Measurements from ENCODE around the gene HIGD1A. TPM values are rescaled to one million over a fixed set of nuclear protein-coding genes. Genes with fewer than 3 reads are reported as not detected.

The HIGD1A gene
- polyA plus RNA-seq, 1 donor (not counting 4 experiments of a cell fraction or from before 2014, with no cell fraction given): 443 TPM

- Histone ChIP-seq H4K20me1 (ENCODE audit: control insufficient read depth, extremely low read depth, insufficient read depth, low read length) (no peaks in the 10 kb centered on the region), H3K27ac (ENCODE audit: control insufficient read depth, insufficient read depth, low read length) (no peak overlapping the region), H3K79me2 (ENCODE audit: control insufficient read depth, insufficient read depth, low read length) (no peaks in the 10 kb centered on the region), H3K9ac (ENCODE audit: control insufficient read depth, extremely low read depth, insufficient read depth, low read length) (no peak overlapping the region), H3K4me1 (ENCODE audit: control insufficient read depth, extremely low read depth, insufficient read depth, low read length) (peaks cover 9% of the 10 kb centered on the region), H3K4me2 (ENCODE audit: control insufficient read depth, extremely low read depth, insufficient read depth, low read depth, low read length) (no peak overlapping the region), H2AFZ (ENCODE audit: control insufficient read depth, low read length) (no peak overlapping the region), H3K4me3 (ENCODE audit: control insufficient read depth in 2 of 3, extremely low read depth in 1 of 3, insufficient read depth in 2 of 3, low read depth in 1 of 3, low read length in 3 of 3) (no peak overlapping the region), H3K27me3 (ENCODE audit: control insufficient read depth, extremely low read depth, insufficient read depth, low read length) (no peaks in the 10 kb centered on the region), H3K9me3 (ENCODE audit: control insufficient read depth, low read depth, low read length) (no peaks in the 10 kb centered on the region), H3K36me3 (ENCODE audit: control insufficient read depth in 2 of 2, extremely low read depth in 1 of 2, insufficient read depth in 2 of 2, low read length in 2 of 2) (no peaks in the 10 kb centered on the region), H3K9me1 (ENCODE audit: control insufficient read depth, extremely low read depth, insufficient read depth, low read length) (no peaks in the 10 kb centered on the region)
- no peak for DNase-seq (ENCODE audit: low read depth, low spot score)
- no peak for FAIRE-seq
- TF ChIP-seq EZH2 (IDR thresholded peaks at IDR 0.05; ENCODE audit: low read length): no peak
- TF ChIP-seq, protein P1, sequence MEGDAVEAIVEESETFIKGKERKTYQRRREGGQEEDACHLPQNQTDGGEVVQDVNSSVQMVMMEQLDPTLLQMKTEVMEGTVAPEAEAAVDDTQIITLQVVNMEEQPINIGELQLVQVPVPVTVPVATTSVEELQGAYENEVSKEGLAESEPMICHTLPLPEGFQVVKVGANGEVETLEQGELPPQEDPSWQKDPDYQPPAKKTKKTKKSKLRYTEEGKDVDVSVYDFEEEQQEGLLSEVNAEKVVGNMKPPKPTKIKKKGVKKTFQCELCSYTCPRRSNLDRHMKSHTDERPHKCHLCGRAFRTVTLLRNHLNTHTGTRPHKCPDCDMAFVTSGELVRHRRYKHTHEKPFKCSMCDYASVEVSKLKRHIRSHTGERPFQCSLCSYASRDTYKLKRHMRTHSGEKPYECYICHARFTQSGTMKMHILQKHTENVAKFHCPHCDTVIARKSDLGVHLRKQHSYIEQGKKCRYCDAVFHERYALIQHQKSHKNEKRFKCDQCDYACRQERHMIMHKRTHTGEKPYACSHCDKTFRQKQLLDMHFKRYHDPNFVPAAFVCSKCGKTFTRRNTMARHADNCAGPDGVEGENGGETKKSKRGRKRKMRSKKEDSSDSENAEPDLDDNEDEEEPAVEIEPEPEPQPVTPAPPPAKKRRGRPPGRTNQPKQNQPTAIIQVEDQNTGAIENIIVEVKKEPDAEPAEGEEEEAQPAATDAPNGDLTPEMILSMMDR (optimal IDR thresholded peaks at IDR 0.05 in 1 of 3, IDR thresholded peaks at IDR 0.05 in 1 of 3, conservative IDR thresholded peaks at IDR 0.05 in 1 of 3; ENCODE audit: extremely low read depth in 1 of 3, insufficient read depth in 2 of 3, low read length in 3 of 3): no peak
- dilution Hi-C loops (cut with MboI; ENCODE audit: extremely low pct_ligation_motif_present, low sequenced_read_pairs): no loop called here
Observed at GRCh38 chr3:42751609-42752008, 52.7 kb downstream of the HIGD1A start.

- Histone ChIP-seq H4K20me1 (ENCODE audit: control insufficient read depth, extremely low read depth, insufficient read depth, low read length) (no peaks in the 10 kb centered on the region), H3K9me1 (ENCODE audit: control insufficient read depth, extremely low read depth, insufficient read depth, low read length) (no peaks in the 10 kb centered on the region), H3K27me3 (ENCODE audit: control insufficient read depth, extremely low read depth, insufficient read depth, low read length) (no peaks in the 10 kb centered on the region), H2AFZ (ENCODE audit: control insufficient read depth, low read length) (no peak overlapping the region), H3K4me1 (ENCODE audit: control insufficient read depth, extremely low read depth, insufficient read depth, low read length) (peaks cover 9% of the 10 kb centered on the region), H3K27ac (ENCODE audit: control insufficient read depth, insufficient read depth, low read length) (no peak overlapping the region), H3K79me2 (ENCODE audit: control insufficient read depth, insufficient read depth, low read length) (no peaks in the 10 kb centered on the region), H3K4me2 (ENCODE audit: control insufficient read depth, extremely low read depth, insufficient read depth, low read depth, low read length) (no peak overlapping the region), H3K9ac (ENCODE audit: control insufficient read depth, extremely low read depth, insufficient read depth, low read length) (no peak overlapping the region), H3K4me3 (ENCODE audit: control insufficient read depth in 2 of 3, extremely low read depth in 1 of 3, insufficient read depth in 2 of 3, low read depth in 1 of 3, low read length in 3 of 3) (no peak overlapping the region), H3K36me3 (ENCODE audit: control insufficient read depth in 2 of 2, extremely low read depth in 1 of 2, insufficient read depth in 2 of 2, low read length in 2 of 2) (no peaks in the 10 kb centered on the region), H3K9me3 (ENCODE audit: control insufficient read depth, low read depth, low read length) (no peaks in the 10 kb centered on the region)
- DNase-seq (ENCODE audit: low read depth, low spot score) (no peak), FAIRE-seq (no peak)
- dilution Hi-C loops (cut with MboI; ENCODE audit: extremely low pct_ligation_motif_present, low sequenced_read_pairs): no loop called here
- TF ChIP-seq, protein P1 (optimal IDR thresholded peaks at IDR 0.05 in 1 of 3, IDR thresholded peaks at IDR 0.05 in 1 of 3, conservative IDR thresholded peaks at IDR 0.05 in 1 of 3; ENCODE audit: extremely low read depth in 1 of 3, insufficient read depth in 2 of 3, low read length in 3 of 3): no peak
- no peak for TF ChIP-seq EZH2 (IDR thresholded peaks at IDR 0.05; ENCODE audit: low read length)
Observed at GRCh38 chr3:42750834-42751233, 53.5 kb downstream of the HIGD1A start.
